MCF 10A (cell line): ENCODE results near the gene D2HGDH. TPM values are rescaled to one million over a fixed set of nuclear protein-coding genes. Genes with fewer than 3 reads are reported as not detected.

Experiments
- BruUV-seq: library from RNA; stranded (reverse); fragments of 400-500 nt; replicated peaks from 2 replicates; lab custom pipeline; 2021; lab: Mats Ljungman, UMichigan
- CTCF ChIA-PET: fragments of 300-600 bp; sonication (Branson Sonifier 250); formaldehyde crosslinking; extraction: SDS; loops from one replicate; lab custom pipeline; 2021; ENCODE audit warnings: antibody characterized with exemption, inconsistent platforms; lab: Yijun Ruan, JAX
- POLR2A ChIA-PET: fragments of 300-600, 350-650 bp; sonication (Branson Sonifier 250); formaldehyde crosslinking; extraction: SDS; loops from one replicate; lab custom pipeline; 2020; ENCODE audit warnings: antibody characterized with exemption, inconsistent platforms; lab: Yijun Ruan, JAX
- DNase-seq: peaks from one replicate; pipeline ENCODE4 v3.0.0-alpha.2; 2018; ENCODE audit not compliant: unreplicated experiment
- H3K27ac Mint-ChIP-seq: one replicate; pipeline ENCODE4 v1.8.0; 2022; ENCODE audit warnings: mild to moderate bottlenecking, low read depth, mixed read lengths; ENCODE audit not compliant: unreplicated experiment
- H3K27me3 Mint-ChIP-seq: one replicate; pipeline ENCODE4 v1.8.0; 2022; ENCODE audit warnings: mixed read lengths; ENCODE audit not compliant: insufficient read depth, unreplicated experiment
- H3K36me3 Mint-ChIP-seq: one replicate; pipeline ENCODE4 v1.8.0; 2022; ENCODE audit warnings: mild to moderate bottlenecking, moderate library complexity, mixed read lengths; ENCODE audit not compliant: insufficient read depth, unreplicated experiment
- H3K4me1 Mint-ChIP-seq: one replicate; pipeline ENCODE4 v1.8.0; 2022; ENCODE audit warnings: mixed read lengths; ENCODE audit not compliant: insufficient read depth, unreplicated experiment
- H3K4me3 Mint-ChIP-seq: one replicate; pipeline ENCODE4 v1.8.0; 2022; ENCODE audit warnings: mild to moderate bottlenecking, moderate library complexity, mixed read lengths; ENCODE audit not compliant: unreplicated experiment
- H3K9me3 Mint-ChIP-seq: one replicate; pipeline ENCODE4 v1.8.0; 2022; ENCODE audit warnings: mixed read lengths; ENCODE audit not compliant: unreplicated experiment
- CTCF ChIP-seq: fragments of 200-600 bp; IDR thresholded peaks from one replicate; pipeline ENCODE4 v1.8.0; 2022; ENCODE audit warnings: antibody characterized with exemption, mild to moderate bottlenecking; ENCODE audit not compliant: unreplicated experiment
- intact Hi-C: fragments of 100-400 bp; cut with micrococcal nuclease; formaldehyde crosslinking; loops from 2 replicates; pipeline ENCODE4 v1.14.1; 2022
- total RNA-seq: library from RNA; stranded (reverse); gene quantifications from 2 replicates; pipeline ENCODE4 v1.2.3, GENCODE V29; 2022

Gene D2HGDH
- total RNA-seq, 1 experiment from 2014 or later = 41.5 TPM

- CTCF ChIA-PET = interaction anchor here (0.9 kb wide), 1 partner anchor 104 kb away, joined by 6 read pairs; no protein-coding TSS in a partner anchor
- H3K27me3 Mint-ChIP-seq = no peaks in the 10 kb centered on the region
- H3K4me1 Mint-ChIP-seq = no peaks in the 10 kb centered on the region
- no peak overlapping the region for H3K4me3 Mint-ChIP-seq
- intact Hi-C loops = no loop called here
- no peak overlapping the region for H3K27ac Mint-ChIP-seq
- no peaks in the 10 kb centered on the region for H3K36me3 Mint-ChIP-seq
- peak; percentile 77 for DNase-seq
- no peaks in the 10 kb centered on the region for H3K9me3 Mint-ChIP-seq
- POLR2A ChIA-PET = interaction anchor here (0.6 kb wide), 1 partner anchor 216 kb away, joined by 4 read pairs; the partner anchor contains the start of gene BOK
- no TSS peak for BruUV-seq
- TF ChIP-seq CTCF = no peak
Measured at GRCh38 chr2:241774419-241775222, 40.2 kb downstream of the D2HGDH start.

GRCh38 chr2:241775223-241776177, 41.1 kb downstream of the D2HGDH start:
- Mint-ChIP-seq H3K27ac (no peak overlapping the region), H3K36me3 (no peaks in the 10 kb centered on the region), H3K27me3 (no peaks in the 10 kb centered on the region), H3K4me1 (no peaks in the 10 kb centered on the region), H3K9me3 (no peaks in the 10 kb centered on the region), H3K4me3 (no peak overlapping the region)
- intact Hi-C loops = no loop called here
- BruUV-seq = no TSS peak
- TF ChIP-seq CTCF = no peak
- POLR2A ChIA-PET = no interaction called here
- DNase-seq = no peak
- CTCF ChIA-PET = no interaction called here

GRCh38 chr2:241776336-241777169, 42.1 kb downstream of the D2HGDH start, which contains the start of gene GAL3ST2:
GAL3ST2 (plus strand) TSS chr2:241776822; CDS start chr2:241776956, 134 bp downstream.
- Mint-ChIP-seq H3K4me3 (no peak within 1 kb of the TSS), H3K9me3 (no peaks in the 10 kb centered on the region), H3K4me1 (no peaks in the 10 kb centered on the region), H3K36me3 (no peaks in the 10 kb centered on the region), H3K27me3 (no peaks in the 10 kb centered on the region), H3K27ac (no peak within 1 kb of the TSS)
- TF ChIP-seq CTCF = no peak
- DNase-seq = no peak
- ChIA-PET CTCF (no interaction called here), POLR2A (no interaction called here)
- intact Hi-C loops = no loop called here
- no TSS peak for BruUV-seq
